Caco-2 (cell line): ENCODE data around the gene OBP2B. TPM values are rescaled to one million over a fixed set of nuclear protein-coding genes. Genes with fewer than 3 reads are reported as not detected.
"Not testable (repeated sequence)": the region's sequence is repeated elsewhere in the genome, so short reads cannot be mapped to it uniquely, and the experiment has no call there.

Source experiments
- BruUV-seq: library from RNA; stranded (reverse); fragments of 400-500 nt; replicated peaks from 2 replicates; lab custom pipeline; 2021; lab: Mats Ljungman, UMichigan
- CTCF ChIA-PET: fragments of 300-600 bp; sonication (Branson Sonifier 250); formaldehyde crosslinking; loops from one replicate; lab custom pipeline; 2022; ENCODE audit warnings: antibody characterized with exemption; lab: Charles Lee
- POLR2A ChIA-PET: fragments of 300-600 bp; sonication (Branson Sonifier 250); formaldehyde crosslinking; loops from one replicate; lab custom pipeline; 2022; ENCODE audit warnings: antibody characterized with exemption; lab: Charles Lee
- DNase-seq, 2 experiments: peaks; one replicate each; pipeline versions ENCODE4 v3.0.0 to v3.0.0-alpha.2; 2020 to 2022
- H3K27me3 ChIP-seq: replicated peaks from 2 replicates; pipeline ENCODE4 v1.6.0; 2011; ENCODE audit warnings: low read length; ENCODE audit not compliant: control insufficient read depth, insufficient read depth
- H3K36me3 ChIP-seq: 2 replicates; pipeline ENCODE4 v1.5.1; 2011; ENCODE audit warnings: low read length; ENCODE audit not compliant: control insufficient read depth, insufficient read depth
- H3K4me1 ChIP-seq: fragments of 250-450 bp; sonication (Bioruptor Pico); 2 replicates; pipeline ENCODE4 v1.5.1; 2020; ENCODE audit warnings: mild to moderate bottlenecking
- H3K4me3 ChIP-seq: 2 replicates; pipeline ENCODE4 v1.5.1; 2011; ENCODE audit warnings: low read depth, mild to moderate bottlenecking, control low read depth, low read length
- H3K9me3 ChIP-seq: fragments of 250-450 bp; sonication (Bioruptor Pico); 2 replicates; pipeline ENCODE4 v1.5.1; 2020; ENCODE audit warnings: mild to moderate bottlenecking, moderate library complexity
- H3K27ac Mint-ChIP-seq: one replicate; pipeline ENCODE4 v1.8.0; 2022; ENCODE audit warnings: mixed read lengths; ENCODE audit not compliant: unreplicated experiment
- H3K27me3 Mint-ChIP-seq: one replicate; pipeline ENCODE4 v1.8.0; 2022; ENCODE audit warnings: mixed read lengths; ENCODE audit not compliant: insufficient read depth, unreplicated experiment
- H3K36me3 Mint-ChIP-seq: one replicate; pipeline ENCODE4 v1.8.0; 2022; ENCODE audit warnings: mild to moderate bottlenecking, mixed read lengths; ENCODE audit not compliant: insufficient read depth, unreplicated experiment
- H3K4me1 Mint-ChIP-seq: one replicate; pipeline ENCODE4 v1.8.0; 2022; ENCODE audit warnings: low read depth, mixed read lengths; ENCODE audit not compliant: unreplicated experiment
- H3K4me3 Mint-ChIP-seq: one replicate; pipeline ENCODE4 v1.8.0; 2022; ENCODE audit warnings: mild to moderate bottlenecking, moderate library complexity, mixed read lengths; ENCODE audit not compliant: unreplicated experiment
- H3K9me3 Mint-ChIP-seq: one replicate; pipeline ENCODE4 v1.8.0; 2022; ENCODE audit warnings: mixed read lengths; ENCODE audit not compliant: unreplicated experiment
- intact Hi-C: fragments of 100-400 bp; cut with micrococcal nuclease; formaldehyde crosslinking; loops from one replicate; pipeline ENCODE4 v1.10.0; 2022; ENCODE audit not compliant: unreplicated experiment
- total RNA-seq: library from RNA; stranded (reverse); gene quantifications from 2 replicates; pipeline ENCODE4 v1.2.3, GENCODE V29; 2022
- TF ChIP-seq, protein P1 (sequence below), 2 experiments: fragments of 200-600 bp in 1 of 2; IDR thresholded peaks; 1 replicate in 1 of 2; 2 replicates in 1 of 2; pipeline versions ENCODE4 v1.5.1 to v1.8.0; 2011 to 2022; ENCODE audit warnings: antibody characterized with exemption in 1 of 2, control low read depth in 1 of 2, inconsistent platforms in 1 of 2, low read depth in 1 of 2, low read length in 1 of 2, mild to moderate bottlenecking in 1 of 2, moderate library complexity in 1 of 2; ENCODE audit not compliant: insufficient read depth in 1 of 2, severe bottlenecking in 1 of 2, unreplicated experiment in 1 of 2

The OBP2B gene
- total RNA-seq, 1 experiment from 2014 or later = not detected

DNA sequence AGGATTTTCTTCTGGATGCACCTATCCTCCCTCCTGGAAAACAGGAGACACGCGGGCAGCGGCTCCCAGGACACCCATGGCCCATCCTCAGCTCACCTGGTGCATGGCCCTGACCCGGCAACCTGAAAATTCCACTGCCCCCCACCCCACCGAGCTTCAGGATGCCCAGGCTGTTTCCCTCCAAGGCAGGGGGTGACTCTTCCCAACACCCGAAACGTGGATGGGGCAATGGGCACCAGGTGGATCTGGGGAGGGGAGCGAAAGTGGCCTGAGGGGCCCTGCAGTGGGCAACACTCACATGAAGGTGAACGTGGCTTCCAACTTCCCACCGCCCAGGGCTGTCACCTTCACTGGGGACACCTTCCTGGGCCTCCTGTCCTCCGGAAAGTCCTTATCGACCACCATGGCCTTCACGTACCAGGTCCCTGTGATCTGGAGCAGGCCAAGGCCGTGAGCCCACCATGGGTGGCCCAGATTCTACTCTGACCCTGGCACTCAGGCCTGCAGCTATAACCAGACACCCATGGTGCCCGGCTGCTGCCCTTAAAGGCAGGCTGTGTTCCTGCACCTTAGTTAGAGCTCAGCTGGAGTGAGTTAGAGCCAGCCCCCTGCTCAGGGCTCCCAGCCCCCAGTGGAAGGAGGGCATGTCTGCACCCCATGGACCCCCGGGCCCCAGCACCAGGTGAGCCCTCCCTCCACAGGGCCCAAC lies 725 bp downstream of the OBP2B start:
- H3K36me3 ChIP-seq, POLR2A ChIA-PET, CTCF ChIA-PET, H3K4me3 Mint-ChIP-seq, DNase-seq, BruUV-seq, H3K4me3 ChIP-seq, H3K27ac Mint-ChIP-seq, H3K27me3 ChIP-seq, H3K4me1 ChIP-seq, H3K9me3 Mint-ChIP-seq, H3K4me1 Mint-ChIP-seq, H3K36me3 Mint-ChIP-seq, intact Hi-C loops, H3K27me3 Mint-ChIP-seq, H3K9me3 ChIP-seq: not testable (repeated sequence)

DNA sequence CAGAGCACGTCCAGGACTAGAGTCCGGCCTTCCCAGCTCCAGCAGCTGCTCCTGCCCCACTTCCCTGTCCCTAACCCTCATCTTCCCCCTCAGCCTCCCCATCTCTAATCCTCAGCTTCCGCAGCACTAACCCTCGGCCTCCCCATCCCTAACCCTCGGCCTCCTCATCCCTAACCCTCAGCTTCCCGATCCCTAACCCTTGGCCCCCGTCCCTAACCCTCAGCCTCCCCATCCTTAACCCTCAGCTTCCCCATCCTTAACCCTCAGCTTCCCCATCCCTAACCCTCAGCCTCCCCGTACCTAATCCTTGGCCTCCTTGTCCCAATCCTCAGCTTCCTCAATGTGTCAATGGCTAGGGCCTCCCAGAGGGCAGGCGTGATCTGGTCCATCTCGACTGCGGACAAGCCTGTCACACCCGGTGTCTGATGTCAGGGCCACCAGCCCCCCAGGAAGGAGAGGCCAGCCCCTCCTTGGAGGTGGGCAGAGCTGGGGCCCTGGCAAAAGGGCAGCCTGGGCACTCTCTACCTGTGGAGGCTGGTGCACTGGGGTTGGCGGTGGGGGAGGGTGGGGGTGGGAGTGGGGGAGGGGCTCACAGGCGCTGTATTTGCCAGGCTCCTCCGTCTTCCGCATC lies 1.4 kb downstream of the OBP2B start:
- TF ChIP-seq, protein P1, sequence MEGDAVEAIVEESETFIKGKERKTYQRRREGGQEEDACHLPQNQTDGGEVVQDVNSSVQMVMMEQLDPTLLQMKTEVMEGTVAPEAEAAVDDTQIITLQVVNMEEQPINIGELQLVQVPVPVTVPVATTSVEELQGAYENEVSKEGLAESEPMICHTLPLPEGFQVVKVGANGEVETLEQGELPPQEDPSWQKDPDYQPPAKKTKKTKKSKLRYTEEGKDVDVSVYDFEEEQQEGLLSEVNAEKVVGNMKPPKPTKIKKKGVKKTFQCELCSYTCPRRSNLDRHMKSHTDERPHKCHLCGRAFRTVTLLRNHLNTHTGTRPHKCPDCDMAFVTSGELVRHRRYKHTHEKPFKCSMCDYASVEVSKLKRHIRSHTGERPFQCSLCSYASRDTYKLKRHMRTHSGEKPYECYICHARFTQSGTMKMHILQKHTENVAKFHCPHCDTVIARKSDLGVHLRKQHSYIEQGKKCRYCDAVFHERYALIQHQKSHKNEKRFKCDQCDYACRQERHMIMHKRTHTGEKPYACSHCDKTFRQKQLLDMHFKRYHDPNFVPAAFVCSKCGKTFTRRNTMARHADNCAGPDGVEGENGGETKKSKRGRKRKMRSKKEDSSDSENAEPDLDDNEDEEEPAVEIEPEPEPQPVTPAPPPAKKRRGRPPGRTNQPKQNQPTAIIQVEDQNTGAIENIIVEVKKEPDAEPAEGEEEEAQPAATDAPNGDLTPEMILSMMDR (IDR thresholded peaks at IDR 0.05; ENCODE audit: insufficient read depth in 1 of 2, low read depth in 1 of 2, low read length in 1 of 2, severe bottlenecking in 1 of 2, unreplicated experiment in 1 of 2) = no peak
- Mint-ChIP-seq H3K4me1 (no peaks in the 10 kb centered on the region), H3K27ac (no peak overlapping the region), H3K9me3 (no peaks in the 10 kb centered on the region), H3K27me3 (peaks cover 2% of the 10 kb centered on the region), H3K36me3 (no peaks in the 10 kb centered on the region), H3K4me3 (no peak overlapping the region)
- Histone ChIP-seq H3K4me1 (no peaks in the 10 kb centered on the region), H3K4me3 (no peak overlapping the region), H3K36me3 (no peaks in the 10 kb centered on the region), H3K9me3 (no peaks in the 10 kb centered on the region), H3K27me3 (no peaks in the 10 kb centered on the region)
- DNase-seq = no peak
- intact Hi-C loops = no loop called here
- POLR2A ChIA-PET = no interaction called here
- CTCF ChIA-PET = no interaction called here
- no TSS peak for BruUV-seq

GRCh38 chr9:133207021-133207531 lies 2.0 kb downstream of the OBP2B start:
- no peak for DNase-seq
- H3K4me1 Mint-ChIP-seq = no peaks in the 10 kb centered on the region
- Histone ChIP-seq H3K4me3 (no peak overlapping the region), H3K36me3 (no peaks in the 10 kb centered on the region), H3K9me3 (no peaks in the 10 kb centered on the region), H3K4me1 (no peaks in the 10 kb centered on the region), H3K27me3 (no peaks in the 10 kb centered on the region)
- peaks cover 2% of the 10 kb centered on the region for H3K27me3 Mint-ChIP-seq
- no peaks in the 10 kb centered on the region for H3K9me3 Mint-ChIP-seq
- no peak overlapping the region for H3K4me3 Mint-ChIP-seq
- POLR2A ChIA-PET = no interaction called here
- CTCF ChIA-PET = no interaction called here
- intact Hi-C loops = no loop called here
- H3K27ac Mint-ChIP-seq = no peak overlapping the region
- no TSS peak for BruUV-seq
- TF ChIP-seq, protein P1 (IDR thresholded peaks at IDR 0.05; ENCODE audit: insufficient read depth in 1 of 2, low read depth in 1 of 2, low read length in 1 of 2, severe bottlenecking in 1 of 2, unreplicated experiment in 1 of 2) = no peak
- no peaks in the 10 kb centered on the region for H3K36me3 Mint-ChIP-seq
